ENCODE measurements around the gene ALG14.

Gene ALG14

GRCh38 chr1:94949681-94950661, 122.8 kb downstream of the ALG14 start:
- H3K4me2 ChIP-seq (ENCODE audit: low read length): no peak overlapping the region
- no peak overlapping the region for H2AFZ ChIP-seq (ENCODE audit: low read length)
- no peak overlapping the region for H3K27ac ChIP-seq (ENCODE audit: low read depth, low read length, poor library complexity, severe bottlenecking)

GRCh38 chr1:94947437-94947836, 125.3 kb downstream of the ALG14 start:
- H3K4me2 ChIP-seq (ENCODE audit: low read length): no peak overlapping the region
- H3K9ac ChIP-seq (ENCODE audit: low read length): no peak overlapping the region
- H3K4me1 ChIP-seq (ENCODE audit: insufficient read depth, low read length, severe bottlenecking): no peaks in the 10 kb centered on the region
- no peaks in the 10 kb centered on the region for H3K9me2 ChIP-seq (ENCODE audit: low read depth, low read length)
- TF ChIP-seq EZH2 (IDR thresholded peaks at IDR 0.05; ENCODE audit: borderline replicate concordance, low read length): no peak
- TF ChIP-seq CTCF (IDR thresholded peaks at IDR 0.05; ENCODE audit: low read length): no peak
- no peak overlapping the region for H3K4me3 ChIP-seq (ENCODE audit: low read depth, low read length, poor library complexity, severe bottlenecking)
- no peaks in the 10 kb centered on the region for H4K20me1 ChIP-seq (ENCODE audit: insufficient read depth, low read length)
- no peaks in the 10 kb centered on the region for H3K79me2 ChIP-seq (ENCODE audit: insufficient read depth, low read length)
- H3F3A ChIP-seq (ENCODE audit: insufficient read depth, low read length): no peaks in the 10 kb centered on the region
- H2AFZ ChIP-seq (ENCODE audit: low read length): no peak overlapping the region
- H3K36me3 ChIP-seq (ENCODE audit: insufficient read depth, low read length): no peaks in the 10 kb centered on the region
- no peaks in the 10 kb centered on the region for H3K27me3 ChIP-seq (ENCODE audit: insufficient read depth, low read length)
- H3K27ac ChIP-seq (ENCODE audit: low read depth, low read length, poor library complexity, severe bottlenecking): no peak overlapping the region
- H3K9me3 ChIP-seq (ENCODE audit: low read length): no peaks in the 10 kb centered on the region

More at GRCh38 chr1:94949681-94950661, 122.8 kb downstream of the ALG14 start:
- no peaks in the 10 kb centered on the region for H3K4me1 ChIP-seq (ENCODE audit: insufficient read depth, low read length, severe bottlenecking)
- H3K36me3 ChIP-seq (ENCODE audit: insufficient read depth, low read length): no peaks in the 10 kb centered on the region
- no peaks in the 10 kb centered on the region for H3K79me2 ChIP-seq (ENCODE audit: insufficient read depth, low read length)
- TF ChIP-seq CTCF (IDR thresholded peaks at IDR 0.05; ENCODE audit: low read length) (no peak), EZH2 (IDR thresholded peaks at IDR 0.05; ENCODE audit: borderline replicate concordance, low read length) (no peak)
- H3K4me3 ChIP-seq (ENCODE audit: low read depth, low read length, poor library complexity, severe bottlenecking): no peak overlapping the region
- no peaks in the 10 kb centered on the region for H3K9me3 ChIP-seq (ENCODE audit: low read length)
- H3F3A ChIP-seq (ENCODE audit: insufficient read depth, low read length): no peaks in the 10 kb centered on the region
- no peaks in the 10 kb centered on the region for H3K27me3 ChIP-seq (ENCODE audit: insufficient read depth, low read length)
- H3K9me2 ChIP-seq (ENCODE audit: low read depth, low read length): no peaks in the 10 kb centered on the region
- no peaks in the 10 kb centered on the region for H4K20me1 ChIP-seq (ENCODE audit: insufficient read depth, low read length)
- no peak overlapping the region for H3K9ac ChIP-seq (ENCODE audit: low read length)

- Histone ChIP-seq H3K4me1 (ENCODE audit: insufficient read depth, low read length, severe bottlenecking) (no peaks in the 10 kb centered on the region), H3K27me3 (ENCODE audit: insufficient read depth, low read length) (no peaks in the 10 kb centered on the region), H3K4me2 (ENCODE audit: low read length) (no peak overlapping the region), H3K4me3 (ENCODE audit: low read depth, low read length, poor library complexity, severe bottlenecking) (no peak overlapping the region), H3K79me2 (ENCODE audit: insufficient read depth, low read length) (no peaks in the 10 kb centered on the region), H3K27ac (ENCODE audit: low read depth, low read length, poor library complexity, severe bottlenecking) (no peak overlapping the region), H3K36me3 (ENCODE audit: insufficient read depth, low read length) (no peaks in the 10 kb centered on the region), H3F3A (ENCODE audit: insufficient read depth, low read length) (no peaks in the 10 kb centered on the region), H3K9me3 (ENCODE audit: low read length) (no peaks in the 10 kb centered on the region), H3K9me2 (ENCODE audit: low read depth, low read length) (no peaks in the 10 kb centered on the region), H2AFZ (ENCODE audit: low read length) (no peak overlapping the region), H4K20me1 (ENCODE audit: insufficient read depth, low read length) (no peaks in the 10 kb centered on the region), H3K9ac (ENCODE audit: low read length) (no peak overlapping the region)
- no peak for TF ChIP-seq CTCF (IDR thresholded peaks at IDR 0.05; ENCODE audit: low read length)
- TF ChIP-seq EZH2 (IDR thresholded peaks at IDR 0.05; ENCODE audit: borderline replicate concordance, low read length): no peak
Observed at GRCh38 chr1:94946886-94947285, 125.9 kb downstream of the ALG14 start.

All from OCI-LY1 (cell line).